Trophoblast cell (in vitro differentiated cells and primary cell): ENCODE data around the gene NENF.

Experiments used
- DNase-seq, 2 donors: peaks; one replicate each; pipeline ENCODE4 v3.0.0-alpha.2; 2016
- H2AFZ ChIP-seq: 2 replicates; pipeline ENCODE4 v1.6.1; 2013; ENCODE audit warnings: low read length, moderate library complexity, mild to moderate bottlenecking; ENCODE audit not compliant: insufficient read depth, poor library complexity
- H2AK5ac ChIP-seq: 2 replicates; pipeline ENCODE4 v1.6.1; 2013; ENCODE audit warnings: mild to moderate bottlenecking, low read length
- H2BK120ac ChIP-seq: 2 replicates; pipeline ENCODE4 v1.6.1; 2013; ENCODE audit warnings: low read length, mild to moderate bottlenecking, moderate library complexity; ENCODE audit not compliant: insufficient read depth, poor library complexity
- H2BK12ac ChIP-seq: 2 replicates; pipeline ENCODE4 v1.6.1; 2013; ENCODE audit warnings: mild to moderate bottlenecking, low read length, moderate library complexity
- H2BK5ac ChIP-seq: 2 replicates; pipeline ENCODE4 v1.6.1; 2013; ENCODE audit warnings: low read length, low read depth, moderate library complexity, mild to moderate bottlenecking; ENCODE audit not compliant: poor library complexity
- H3K14ac ChIP-seq: 2 replicates; pipeline ENCODE4 v1.6.1; 2013; ENCODE audit warnings: mild to moderate bottlenecking, low read length
- H3K18ac ChIP-seq: 2 replicates; pipeline ENCODE4 v1.6.1; 2013; ENCODE audit warnings: mild to moderate bottlenecking, low read length
- H3K23ac ChIP-seq: 2 replicates; pipeline ENCODE4 v1.6.1; 2013; ENCODE audit warnings: low read length
- H3K27ac ChIP-seq: 2 replicates; pipeline ENCODE4 v1.5.1; 2013; ENCODE audit warnings: low read depth, mild to moderate bottlenecking, inconsistent platforms, low read length, moderate library complexity
- H3K27me3 ChIP-seq: 2 replicates; pipeline ENCODE4 v1.6.1; 2013; ENCODE audit warnings: inconsistent platforms, mild to moderate bottlenecking, low read length, moderate library complexity; ENCODE audit not compliant: insufficient read depth
- H3K36me3 ChIP-seq, 2 experiments: 1 replicate in 1 of 2; 2 replicates in 1 of 2; pipeline ENCODE4 v1.6.1; 2013; ENCODE audit warnings: low read length in 2 of 2, mild to moderate bottlenecking in 2 of 2, moderate library complexity in 1 of 2; ENCODE audit not compliant: insufficient read depth in 2 of 2, control insufficient read depth in 1 of 2
- H3K4ac ChIP-seq: 2 replicates; pipeline ENCODE4 v1.6.1; 2013; ENCODE audit warnings: low read depth, mild to moderate bottlenecking, low read length, moderate library complexity
- H3K4me1 ChIP-seq, 2 experiments: 1 replicate in 1 of 2; 2 replicates in 1 of 2; pipeline ENCODE4 v1.6.1; 2013; ENCODE audit warnings: low read length in 2 of 2, mild to moderate bottlenecking in 2 of 2, moderate library complexity in 1 of 2; ENCODE audit not compliant: insufficient read depth in 2 of 2, control insufficient read depth in 1 of 2
- H3K4me2 ChIP-seq: 2 replicates; pipeline ENCODE4 v1.6.1; 2013; ENCODE audit warnings: inconsistent platforms, mild to moderate bottlenecking, low read length, moderate library complexity
- H3K4me3 ChIP-seq: 2 replicates; pipeline ENCODE4 v1.5.1; 2013; ENCODE audit warnings: mild to moderate bottlenecking, low read depth, low read length, inconsistent platforms
- H3K79me1 ChIP-seq: one replicate; pipeline ENCODE4 v1.6.1; 2013; ENCODE audit warnings: low read length
- H3K79me2 ChIP-seq: 2 replicates; pipeline ENCODE4 v1.6.1; 2013; ENCODE audit warnings: low read length, mild to moderate bottlenecking; ENCODE audit not compliant: control insufficient read depth, insufficient read depth, poor library complexity
- H3K9ac ChIP-seq: 2 replicates; pipeline ENCODE4 v1.6.1; 2013; ENCODE audit warnings: mild to moderate bottlenecking, low read length
- H3K9me3 ChIP-seq: 2 replicates; pipeline ENCODE4 v1.6.1; 2013; ENCODE audit warnings: low read depth, mild to moderate bottlenecking, control low read depth, inconsistent platforms, low read length; ENCODE audit not compliant: insufficient read depth
- H4K12ac ChIP-seq: 2 replicates; pipeline ENCODE4 v1.6.1; 2013; ENCODE audit warnings: low read depth, mild to moderate bottlenecking, low read length, moderate library complexity
- H4K8ac ChIP-seq: 2 replicates; pipeline ENCODE4 v1.6.1; 2013; ENCODE audit warnings: low read depth, mild to moderate bottlenecking, low read length, moderate library complexity
- H4K91ac ChIP-seq: one replicate; pipeline ENCODE4 v1.6.1; 2013; ENCODE audit warnings: low read depth, mild to moderate bottlenecking, low read length, moderate library complexity
- WGBS: extraction: QIAGEN DNeasy Blood & Tissue Kit; methylation state at CpG from one replicate; pipeline ENCODE4 v1.1.7; 2013; ENCODE audit warnings: missing lambda C conversion rate; ENCODE audit not compliant: insufficient read length, insufficient coverage; ENCODE audit errors: extremely low coverage; 5-methylcytosine and 5-hydroxymethylcytosine counted together

NENF gene

DNA sequence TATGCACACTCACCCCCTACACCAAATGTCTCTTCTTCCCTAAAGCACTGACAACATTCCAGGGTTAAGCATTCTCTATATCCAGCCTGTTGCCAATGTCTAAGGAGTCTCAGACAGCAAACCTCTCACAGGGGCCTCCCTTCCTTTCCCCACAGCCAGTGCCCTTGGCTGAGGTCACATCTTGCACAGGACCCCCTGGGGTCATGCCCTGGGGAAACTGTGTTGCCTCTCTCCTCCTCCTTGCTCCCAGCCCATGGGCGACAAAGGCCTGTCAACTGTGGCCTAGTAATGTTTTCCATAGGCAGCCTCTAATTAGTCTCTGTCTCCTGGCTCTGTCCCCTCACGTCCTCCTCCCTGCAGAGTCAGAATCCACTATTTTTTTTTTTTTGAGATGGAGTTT is 54.6 kb downstream of the NENF start:
- Histone ChIP-seq H3K18ac (no peak overlapping the region), H3K23ac (no peak overlapping the region), H3K27me3 (no peaks in the 10 kb centered on the region), H3K9ac (no peak overlapping the region), H2AK5ac (no peak overlapping the region), H3K36me3 (no peaks in the 10 kb centered on the region), H4K12ac (no peak overlapping the region), H3K79me1 (peaks cover 30% of the 10 kb centered on the region), H4K8ac (no peak overlapping the region), H2BK12ac (peak overlapping the region; percentile 92), H3K14ac (peak overlapping the region; percentile 42), H3K4ac (peak overlapping the region; percentile 57), H3K27ac (peak overlapping the region; percentile 49), H2BK120ac (peak overlapping the region; percentile 76), H2AFZ (no peak overlapping the region), H3K4me1 (peaks cover 32 to 42% of the 10 kb centered on the region in 2 experiments), H3K4me2 (no peak overlapping the region), H3K9me3 (no peaks in the 10 kb centered on the region), H4K91ac (peak overlapping the region; percentile 66), H3K4me3 (no peak overlapping the region), H2BK5ac (peak overlapping the region; percentile 75), H3K79me2 (no peaks in the 10 kb centered on the region)
- DNase-seq = peak; percentile 37 to 65
- WGBS = no CpG with 5 or more reads among the region's 2 CpGs

DNA sequence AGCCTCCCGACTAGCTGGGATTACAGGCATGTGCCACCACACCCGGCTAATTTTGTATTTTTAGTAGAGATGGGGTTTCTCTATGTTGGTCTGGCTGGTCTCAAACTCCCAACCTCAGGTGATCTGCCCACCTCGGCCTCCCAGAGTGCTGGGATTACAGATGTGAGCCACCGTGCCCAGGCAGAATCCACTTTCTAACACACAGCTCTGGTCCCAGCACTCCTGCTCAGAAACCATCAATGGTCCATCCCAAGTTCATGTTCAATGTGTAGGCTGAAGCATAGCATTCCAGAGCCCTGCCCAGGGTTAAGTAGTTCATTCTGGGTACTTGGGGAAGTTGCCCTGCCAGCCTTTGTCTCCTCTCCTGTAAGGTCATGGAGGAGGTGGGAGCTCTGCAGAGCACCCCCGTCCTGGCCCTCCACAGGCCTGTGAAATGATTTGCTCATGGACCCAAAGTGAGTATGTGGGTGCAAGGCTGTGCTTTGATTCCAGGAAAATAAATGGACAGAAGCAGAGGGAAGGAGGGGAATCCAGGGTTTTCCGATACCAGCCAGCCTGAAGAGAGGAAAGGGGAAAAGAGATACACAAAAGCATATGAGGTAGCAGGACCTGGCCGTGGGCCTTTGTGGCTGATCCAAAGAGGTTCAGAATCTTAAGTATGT is 55.2 kb downstream of the NENF start:
- H4K91ac ChIP-seq = peak overlapping the region; percentile 13
- DNase-seq = peak in 1 of 2 donors; percentile 35
- H3K9ac ChIP-seq = no peak overlapping the region
- H2AFZ ChIP-seq = no peak overlapping the region
- peak overlapping the region; percentile 50 for H2AK5ac ChIP-seq
- no peak overlapping the region for H3K4me3 ChIP-seq
- peak overlapping the region; percentile 80 for H2BK12ac ChIP-seq
- peaks cover 32 to 42% of the 10 kb centered on the region in 2 experiments for H3K4me1 ChIP-seq
- no peak overlapping the region for H3K18ac ChIP-seq
- H3K9me3 ChIP-seq = no peaks in the 10 kb centered on the region
- WGBS = no CpG with 5 or more reads among the region's 7 CpGs
- H3K27me3 ChIP-seq = no peaks in the 10 kb centered on the region
- no peak overlapping the region for H3K14ac ChIP-seq
- no peak overlapping the region for H4K12ac ChIP-seq
- H3K79me2 ChIP-seq = no peaks in the 10 kb centered on the region
- H2BK5ac ChIP-seq = peak overlapping the region; percentile 15
- H4K8ac ChIP-seq = no peak overlapping the region
- peak overlapping the region; percentile 66 for H3K27ac ChIP-seq
- H3K4me2 ChIP-seq = no peak overlapping the region
- no peak overlapping the region for H3K23ac ChIP-seq
- no peaks in the 10 kb centered on the region for H3K36me3 ChIP-seq
- no peak overlapping the region for H3K4ac ChIP-seq
- H3K79me1 ChIP-seq = peaks cover 30% of the 10 kb centered on the region
- H2BK120ac ChIP-seq = peak overlapping the region; percentile 59

DNA sequence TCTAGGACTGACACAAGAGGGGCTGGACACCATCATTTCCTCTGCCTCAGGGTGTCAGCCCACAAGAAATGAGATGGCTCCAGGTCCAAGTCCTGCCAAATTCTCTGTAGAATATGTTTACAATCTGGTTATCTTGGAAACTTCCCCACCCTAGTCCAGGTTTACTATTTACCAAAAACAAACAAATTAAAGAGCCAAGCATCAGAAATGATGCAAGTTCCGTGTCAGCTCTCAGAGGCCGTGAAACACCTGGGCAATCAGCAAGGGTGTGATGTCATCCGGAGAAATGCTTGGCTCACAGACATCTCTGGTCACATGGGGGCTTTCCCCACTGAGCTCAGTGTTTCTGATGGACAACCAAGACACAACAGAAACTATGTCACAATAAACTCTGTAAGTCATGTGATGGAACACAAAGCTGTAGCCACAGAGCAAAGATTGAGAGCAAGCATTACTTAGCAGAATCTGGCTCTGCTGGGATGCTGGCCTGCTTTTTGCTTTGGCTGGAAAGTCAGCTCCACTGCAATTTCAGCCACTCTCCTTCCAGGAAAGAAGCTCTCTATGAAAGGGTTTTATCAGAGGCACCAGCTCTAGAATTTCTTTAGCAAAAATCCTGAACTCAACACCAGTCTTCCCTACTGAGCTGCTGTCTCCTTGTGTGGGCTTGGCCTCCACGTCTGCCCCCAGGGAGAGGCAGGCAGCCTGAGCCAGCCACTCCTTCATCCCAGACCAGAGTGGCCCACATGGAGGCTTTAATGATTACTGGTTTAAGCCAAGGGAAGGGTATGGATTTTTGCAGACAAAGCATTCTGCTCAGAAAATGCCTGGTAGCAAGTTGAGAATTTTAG is 55.9 kb downstream of the NENF start:
- Histone ChIP-seq H4K8ac (no peak overlapping the region), H4K91ac (peak overlapping the region; percentile 58), H3K4ac (no peak overlapping the region), H2BK5ac (peak overlapping the region; percentile 25), H3K14ac (peak overlapping the region; percentile 29), H3K9me3 (peaks cover 2% of the 10 kb centered on the region), H2AFZ (no peak overlapping the region), H3K27ac (peak overlapping the region; percentile 71), H3K79me2 (no peaks in the 10 kb centered on the region), H3K27me3 (no peaks in the 10 kb centered on the region), H3K4me1 (peaks cover 32 to 42% of the 10 kb centered on the region in 2 experiments), H3K23ac (no peak overlapping the region), H3K79me1 (peaks cover 30% of the 10 kb centered on the region), H3K36me3 (no peaks in the 10 kb centered on the region), H3K18ac (no peak overlapping the region), H2AK5ac (no peak overlapping the region), H3K9ac (no peak overlapping the region), H2BK12ac (no peak overlapping the region), H2BK120ac (peak overlapping the region; percentile 59), H4K12ac (no peak overlapping the region), H3K4me3 (no peak overlapping the region), H3K4me2 (no peak overlapping the region)
- DNase-seq = peak; percentile 98 to 99
- WGBS = no CpG with 5 or more reads among the region's 4 CpGs

DNA sequence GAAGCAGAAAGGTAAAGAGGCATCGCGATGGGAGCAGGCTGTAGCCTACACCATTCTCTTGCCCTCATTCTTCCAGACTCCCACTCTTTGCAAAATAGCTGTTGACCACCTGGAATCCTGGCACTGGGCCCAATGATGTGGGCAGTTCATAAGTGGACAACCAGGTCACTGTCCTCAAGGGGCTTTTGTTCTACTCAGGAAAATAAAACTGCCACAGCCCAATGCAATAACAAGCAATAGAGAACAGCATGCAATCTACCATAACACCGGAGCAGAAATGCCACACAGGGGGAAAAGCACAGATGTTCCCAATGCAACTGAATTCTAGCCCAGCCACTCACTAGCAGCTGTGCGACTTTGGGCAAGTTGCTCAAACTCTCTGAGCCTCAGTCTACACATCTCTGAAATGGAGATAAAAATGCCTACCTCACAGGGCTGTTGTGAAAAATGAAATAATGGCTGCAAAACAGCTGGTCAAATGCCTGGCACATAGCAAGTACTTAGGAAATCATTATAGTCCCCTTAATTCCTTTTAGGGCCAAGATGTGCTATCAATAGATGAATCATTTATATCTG is 56.7 kb downstream of the NENF start:
- H4K8ac ChIP-seq = no peak overlapping the region

More for the DNA sequence above, 56.7 kb downstream of the NENF start:
- Histone ChIP-seq H3K23ac (no peak overlapping the region), H3K4me1 (peaks cover 32 to 42% of the 10 kb centered on the region in 2 experiments), H2BK120ac (peak overlapping the region; percentile 14), H2BK12ac (peak overlapping the region; percentile 15), H3K79me1 (peaks cover 33% of the 10 kb centered on the region), H4K91ac (peak overlapping the region; percentile 58), H3K18ac (no peak overlapping the region), H3K27ac (peak overlapping the region; percentile 71), H2BK5ac (peak overlapping the region; percentile 25), H3K14ac (peak overlapping the region; percentile 29), H3K9ac (no peak overlapping the region), H3K79me2 (no peaks in the 10 kb centered on the region), H2AK5ac (peak overlapping the region; percentile 5), H3K27me3 (no peaks in the 10 kb centered on the region), H3K4me3 (no peak overlapping the region), H4K12ac (no peak overlapping the region), H2AFZ (no peak overlapping the region), H3K4me2 (no peak overlapping the region), H3K4ac (no peak overlapping the region), H3K9me3 (peaks cover 2% of the 10 kb centered on the region), H3K36me3 (no peaks in the 10 kb centered on the region)
- no CpG with 5 or more reads among the region's 4 CpGs for WGBS
- DNase-seq = no peak
